ENCODE data around the gene FCHO2. TPM values are rescaled to one million over a fixed set of nuclear protein-coding genes. Genes with fewer than 3 reads are reported as not detected.

FCHO2 gene
- total and polyA plus RNA-seq, 2 donors from 2014 or later, result 6.5 to 48.1 TPM

- H3K36me3 ChIP-seq (ENCODE audit: control insufficient read depth in 2 of 3, insufficient read depth in 3 of 3, low read length in 3 of 3), result no peaks in the 10 kb centered on the region
- peaks cover 2 to 46% (median 21%) of the 10 kb centered on the region in 3 donors for H3K4me1 ChIP-seq (ENCODE audit: control insufficient read depth in 2 of 3, insufficient read depth in 2 of 3, low read depth in 1 of 3, low read length in 3 of 3)
- H3K9me3 ChIP-seq (ENCODE audit: control insufficient read depth in 2 of 3, insufficient read depth in 1 of 3, low read length in 3 of 3), result no peaks in the 10 kb centered on the region
- no peak overlapping the region for H3K4me3 ChIP-seq (ENCODE audit: low read length in 3 of 3)
- H3K9ac ChIP-seq (ENCODE audit: low read length in 3 of 3), result no peak overlapping the region
- intact Hi-C loops (cut with DNase I), result no loop called here
- peak; percentile 33 for TF ChIP-seq CTCF (IDR thresholded peaks at IDR 0.05; ENCODE audit: borderline replicate concordance, extremely low read depth, insufficient read depth)
- H3K27me3 ChIP-seq (ENCODE audit: control insufficient read depth, insufficient read depth, low read length), result no peaks in the 10 kb centered on the region
- DNase-seq (peak in 1 of 5 donors; percentile 69), FAIRE-seq (no peak)
- peak overlapping the region in 1 of 2 donors; percentile 5 for H3K27ac ChIP-seq (ENCODE audit: low read depth in 2 of 2, low read length in 2 of 2)
Measured at GRCh38 chr5:73135429-73136054, 179.7 kb downstream of the FCHO2 start.

GRCh38 chr5:73136055-73136562, 180.3 kb downstream of the FCHO2 start:
- H3K36me3 ChIP-seq (ENCODE audit: control insufficient read depth in 2 of 3, insufficient read depth in 3 of 3, low read length in 3 of 3), result no peaks in the 10 kb centered on the region
- H3K27me3 ChIP-seq (ENCODE audit: control insufficient read depth, insufficient read depth, low read length), result no peaks in the 10 kb centered on the region
- peak overlapping the region in 1 of 2 donors; percentile 5 for H3K27ac ChIP-seq (ENCODE audit: low read depth in 2 of 2, low read length in 2 of 2)
- FAIRE-seq (no peak), DNase-seq (peak; percentile 77 to 92 (median 82))
- TF ChIP-seq CTCF (IDR thresholded peaks at IDR 0.05; ENCODE audit: borderline replicate concordance, extremely low read depth, insufficient read depth), result no peak
- peak overlapping the region in 1 of 3 donors; percentile 17 for H3K4me3 ChIP-seq (ENCODE audit: low read length in 3 of 3)
- no peak overlapping the region for H3K9ac ChIP-seq (ENCODE audit: low read length in 3 of 3)
- intact Hi-C loops (cut with DNase I), result no loop called here
- H3K9me3 ChIP-seq (ENCODE audit: control insufficient read depth in 2 of 3, insufficient read depth in 1 of 3, low read length in 3 of 3), result no peaks in the 10 kb centered on the region
- H3K4me1 ChIP-seq (ENCODE audit: control insufficient read depth in 2 of 3, insufficient read depth in 2 of 3, low read depth in 1 of 3, low read length in 3 of 3), result peaks cover 2 to 46% (median 21%) of the 10 kb centered on the region in 3 donors

- no peak for FAIRE-seq
- intact Hi-C loops (cut with DNase I), result no loop called here
- H3K27me3 ChIP-seq (ENCODE audit: control insufficient read depth, insufficient read depth, low read length), result no peaks in the 10 kb centered on the region
Measured at GRCh38 chr5:73137563-73138530, 182.0 kb downstream of the FCHO2 start.

More at GRCh38 chr5:73137563-73138530, 182.0 kb downstream of the FCHO2 start:
- H3K4me1 ChIP-seq (ENCODE audit: control insufficient read depth in 2 of 3, insufficient read depth in 2 of 3, low read depth in 1 of 3, low read length in 3 of 3), result peaks cover 2 to 39% (median 19%) of the 10 kb centered on the region in 3 donors
- peak overlapping the region in 1 of 2 donors; percentile 8 for H3K27ac ChIP-seq (ENCODE audit: low read depth in 2 of 2, low read length in 2 of 2)
- H3K36me3 ChIP-seq (ENCODE audit: control insufficient read depth in 2 of 3, insufficient read depth in 3 of 3, low read length in 3 of 3), result no peaks in the 10 kb centered on the region
- H3K4me3 ChIP-seq (ENCODE audit: low read length in 3 of 3), result no peak overlapping the region
- TF ChIP-seq CTCF (IDR thresholded peaks at IDR 0.05; ENCODE audit: borderline replicate concordance, extremely low read depth, insufficient read depth), result no peak
- no peak overlapping the region for H3K9ac ChIP-seq (ENCODE audit: low read length in 3 of 3)
- DNase-seq, result no peak
- H3K9me3 ChIP-seq (ENCODE audit: control insufficient read depth in 2 of 3, insufficient read depth in 1 of 3, low read length in 3 of 3), result no peaks in the 10 kb centered on the region

Data from kidney (tissue), 14 donors.